ENCODE data around the gene RPL32. TPM values are rescaled to one million over a fixed set of nuclear protein-coding genes. Genes with fewer than 3 reads are reported as not detected.

RPL32 gene
- total RNA-seq, 1 donor: 1,353 TPM

DNA sequence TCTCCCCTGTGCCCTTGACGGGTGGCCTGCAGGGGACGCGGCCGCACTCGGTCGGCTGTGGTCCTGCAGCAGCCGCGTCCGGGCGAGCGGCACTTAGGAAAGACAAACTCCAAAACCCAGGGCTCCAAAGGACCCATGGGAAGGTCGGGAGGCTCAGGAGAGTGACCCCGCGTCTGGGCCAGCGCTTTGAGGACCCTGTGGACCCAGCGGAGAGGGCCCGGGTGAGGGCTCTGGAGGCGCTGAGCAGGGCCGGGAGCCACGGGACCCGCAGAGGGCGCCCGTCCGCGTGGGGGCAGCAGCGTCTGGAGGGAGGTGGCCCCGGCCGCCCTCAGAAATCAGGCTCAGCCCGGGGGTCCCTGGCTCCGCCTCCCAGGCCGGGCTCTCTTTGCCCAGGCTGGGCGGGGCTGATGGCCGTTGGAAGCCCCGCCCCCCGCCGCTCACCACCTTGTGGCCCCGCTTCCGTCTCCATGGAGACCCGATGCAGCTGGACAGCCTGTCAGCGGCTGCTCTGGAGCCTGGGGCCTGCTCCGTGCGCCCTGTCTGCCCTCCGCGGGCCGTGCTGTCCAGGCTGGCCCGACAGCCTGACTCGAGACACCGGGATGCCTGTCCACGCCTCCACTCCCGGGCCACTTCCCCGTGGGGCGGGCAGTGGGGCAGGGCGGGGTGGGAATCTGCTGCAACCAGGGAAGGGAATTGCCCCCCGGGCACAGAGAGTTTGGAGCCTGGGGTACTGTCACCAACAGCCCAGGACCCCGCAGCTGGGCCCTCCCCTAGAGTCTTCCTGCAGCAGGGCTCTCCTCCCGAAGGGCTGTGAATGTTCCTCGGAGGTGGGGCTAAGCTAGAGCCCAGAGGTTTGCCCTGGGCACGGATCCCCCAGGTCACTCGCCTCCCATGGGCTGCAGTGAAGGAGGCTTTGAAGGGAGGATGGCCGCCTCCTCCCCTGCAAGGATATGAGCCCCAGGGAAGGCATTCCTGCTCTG is 34.8 kb upstream of the RPL32 start:
- DNase-seq (ENCODE audit: low read depth): no peak
- peak overlapping the region; percentile 47 for H3K4me3 ChIP-seq (ENCODE audit: low read depth, low read length)

DNA sequence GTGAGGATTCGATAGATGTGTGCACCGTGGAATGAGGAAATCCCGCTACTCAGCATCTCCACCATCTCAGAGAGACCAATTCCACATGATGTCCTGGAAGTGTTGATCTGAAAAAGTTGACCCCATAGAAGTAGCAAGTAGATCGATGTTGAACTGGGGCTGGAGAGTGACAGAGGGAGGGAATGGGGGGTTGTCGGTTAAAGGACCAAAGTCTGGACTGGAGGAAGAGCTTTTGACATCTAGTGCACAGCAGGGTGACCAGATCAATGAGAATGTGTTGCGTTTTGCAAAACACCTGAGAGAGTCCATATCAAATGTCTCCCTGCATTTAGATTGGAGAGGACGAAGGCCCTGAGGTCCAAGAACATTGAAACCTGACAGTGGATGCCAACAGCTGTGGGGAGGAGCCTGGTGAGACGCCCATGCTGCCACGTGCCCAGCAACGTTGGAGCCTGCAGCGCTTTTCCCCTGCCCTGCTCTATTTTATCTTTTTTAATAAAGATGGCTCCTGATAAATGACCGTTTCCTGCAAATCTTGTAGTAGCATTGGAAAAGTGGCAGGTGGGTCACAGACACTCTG is 30.1 kb upstream of the RPL32 start:
- DNase-seq (ENCODE audit: low read depth): no peak
- no peak overlapping the region for H3K4me3 ChIP-seq (ENCODE audit: low read depth, low read length)

More for the DNA sequence above, 34.8 kb upstream of the RPL32 start:
- TF ChIP-seq, protein P1, sequence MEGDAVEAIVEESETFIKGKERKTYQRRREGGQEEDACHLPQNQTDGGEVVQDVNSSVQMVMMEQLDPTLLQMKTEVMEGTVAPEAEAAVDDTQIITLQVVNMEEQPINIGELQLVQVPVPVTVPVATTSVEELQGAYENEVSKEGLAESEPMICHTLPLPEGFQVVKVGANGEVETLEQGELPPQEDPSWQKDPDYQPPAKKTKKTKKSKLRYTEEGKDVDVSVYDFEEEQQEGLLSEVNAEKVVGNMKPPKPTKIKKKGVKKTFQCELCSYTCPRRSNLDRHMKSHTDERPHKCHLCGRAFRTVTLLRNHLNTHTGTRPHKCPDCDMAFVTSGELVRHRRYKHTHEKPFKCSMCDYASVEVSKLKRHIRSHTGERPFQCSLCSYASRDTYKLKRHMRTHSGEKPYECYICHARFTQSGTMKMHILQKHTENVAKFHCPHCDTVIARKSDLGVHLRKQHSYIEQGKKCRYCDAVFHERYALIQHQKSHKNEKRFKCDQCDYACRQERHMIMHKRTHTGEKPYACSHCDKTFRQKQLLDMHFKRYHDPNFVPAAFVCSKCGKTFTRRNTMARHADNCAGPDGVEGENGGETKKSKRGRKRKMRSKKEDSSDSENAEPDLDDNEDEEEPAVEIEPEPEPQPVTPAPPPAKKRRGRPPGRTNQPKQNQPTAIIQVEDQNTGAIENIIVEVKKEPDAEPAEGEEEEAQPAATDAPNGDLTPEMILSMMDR (IDR thresholded peaks at IDR 0.05; ENCODE audit: insufficient read depth, low read length): peak; percentile 19

DNA sequence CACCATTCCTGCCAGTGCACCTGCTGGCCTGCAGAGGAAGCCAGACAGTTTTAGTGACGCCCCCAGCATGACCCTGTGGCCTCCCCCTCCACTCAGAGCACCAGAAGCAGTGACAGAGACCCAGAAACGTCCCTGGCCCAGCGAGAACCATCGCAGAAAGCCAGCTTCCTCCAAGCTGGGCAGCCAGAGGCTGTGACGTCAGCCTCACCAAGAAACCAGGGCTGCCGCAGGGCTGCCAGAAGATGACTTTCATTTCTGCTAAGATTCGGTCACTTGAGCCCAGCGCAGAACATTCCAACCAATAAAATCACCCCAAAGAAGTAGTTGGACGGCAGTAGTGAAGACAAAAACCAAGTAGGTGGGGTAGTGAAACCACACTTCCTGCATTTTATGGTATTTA is 29.6 kb upstream of the RPL32 start:
- TF ChIP-seq, protein P1 (IDR thresholded peaks at IDR 0.05; ENCODE audit: insufficient read depth, low read length): no peak
- peak; percentile 80 for DNase-seq (ENCODE audit: low read depth)
- H3K4me3 ChIP-seq (ENCODE audit: low read depth, low read length): no peak overlapping the region

More for the DNA sequence above, 30.1 kb upstream of the RPL32 start:
- TF ChIP-seq, protein P1 (IDR thresholded peaks at IDR 0.05; ENCODE audit: insufficient read depth, low read length): no peak

DNA sequence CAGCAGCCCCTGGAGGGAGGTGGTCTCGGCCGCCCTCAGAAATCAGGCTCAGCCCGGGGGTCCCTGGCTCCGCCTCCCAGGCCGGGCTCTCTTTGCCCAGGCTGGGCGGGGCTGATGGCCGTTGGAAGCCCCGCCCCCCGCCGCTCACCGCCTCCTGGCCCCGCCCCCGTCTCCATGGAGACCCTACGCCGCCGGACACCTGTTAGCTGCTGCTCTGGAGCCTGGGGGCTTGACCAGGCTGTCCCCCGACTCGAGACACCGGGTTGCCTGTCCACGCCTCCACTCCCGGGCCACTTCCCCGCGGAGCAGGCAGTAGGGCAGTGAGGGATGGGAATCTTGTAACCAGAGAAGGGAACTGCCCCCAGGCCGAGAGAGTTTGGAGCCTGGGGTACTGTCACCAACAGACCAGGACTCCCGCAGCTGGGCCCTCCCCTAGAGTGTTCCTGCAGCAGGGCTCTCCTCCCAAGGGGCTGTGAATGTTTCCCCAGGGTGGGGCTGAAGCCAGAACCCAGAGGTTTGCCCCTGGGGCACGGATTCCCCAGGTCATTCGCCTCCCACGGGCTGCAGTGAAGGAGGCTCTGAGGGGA is 27.8 kb upstream of the RPL32 start:
- TF ChIP-seq, protein P1 (IDR thresholded peaks at IDR 0.05; ENCODE audit: insufficient read depth, low read length): no peak
- H3K4me3 ChIP-seq (ENCODE audit: low read depth, low read length): no peak overlapping the region
- DNase-seq (ENCODE audit: low read depth): no peak

DNA sequence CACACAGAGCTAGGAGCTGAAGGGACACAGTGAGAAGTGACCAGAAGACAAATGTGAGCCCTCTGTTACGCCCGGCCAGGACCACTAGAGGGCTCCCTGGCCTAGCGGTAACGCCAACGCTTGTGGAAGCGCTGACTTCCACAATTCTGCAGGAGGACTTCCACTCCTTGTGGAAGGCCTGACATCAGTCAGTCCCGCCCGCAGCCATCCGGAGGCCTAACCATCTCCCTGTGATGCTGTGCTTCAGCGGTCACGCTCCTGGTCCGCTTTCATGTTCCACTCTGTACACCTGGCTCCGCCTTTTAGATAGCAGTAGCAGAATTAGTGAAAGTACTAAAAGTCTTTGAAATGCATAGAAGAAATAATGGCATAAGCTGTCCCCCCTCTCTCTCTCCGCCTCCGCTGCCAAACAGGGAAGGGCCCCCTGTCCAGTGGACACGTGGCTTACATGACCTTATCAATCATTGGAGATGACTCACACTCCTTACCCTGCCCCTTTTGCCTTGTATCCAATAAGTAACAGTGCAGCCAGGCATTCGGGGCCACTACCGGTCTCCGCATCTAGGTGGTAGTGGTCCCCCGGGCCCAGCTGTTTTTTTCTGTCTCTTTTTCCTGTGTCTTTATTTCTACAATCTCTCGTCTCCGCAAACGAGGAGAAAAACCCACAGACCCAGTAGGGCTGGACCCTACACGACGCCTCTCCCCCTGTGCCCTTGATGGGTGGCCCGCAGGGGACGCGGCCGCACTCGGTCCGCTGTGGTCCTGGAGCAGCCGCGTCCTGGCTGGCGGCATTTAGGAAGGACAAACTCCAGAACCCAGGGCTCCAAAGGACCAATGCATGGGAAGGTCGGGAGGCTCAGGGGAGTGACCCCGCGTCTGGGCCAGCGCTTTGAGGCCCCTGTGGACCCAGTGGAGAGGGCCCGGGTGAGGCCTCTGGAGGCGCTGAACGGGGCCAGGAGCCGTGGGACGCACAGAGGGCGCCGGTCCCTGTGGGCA is 27.0 kb upstream of the RPL32 start:
- TF ChIP-seq, protein P1 (IDR thresholded peaks at IDR 0.05; ENCODE audit: insufficient read depth, low read length): peak; percentile 97
- DNase-seq (ENCODE audit: low read depth): peak; percentile 84
- no peak overlapping the region for H3K4me3 ChIP-seq (ENCODE audit: low read depth, low read length)

DNA sequence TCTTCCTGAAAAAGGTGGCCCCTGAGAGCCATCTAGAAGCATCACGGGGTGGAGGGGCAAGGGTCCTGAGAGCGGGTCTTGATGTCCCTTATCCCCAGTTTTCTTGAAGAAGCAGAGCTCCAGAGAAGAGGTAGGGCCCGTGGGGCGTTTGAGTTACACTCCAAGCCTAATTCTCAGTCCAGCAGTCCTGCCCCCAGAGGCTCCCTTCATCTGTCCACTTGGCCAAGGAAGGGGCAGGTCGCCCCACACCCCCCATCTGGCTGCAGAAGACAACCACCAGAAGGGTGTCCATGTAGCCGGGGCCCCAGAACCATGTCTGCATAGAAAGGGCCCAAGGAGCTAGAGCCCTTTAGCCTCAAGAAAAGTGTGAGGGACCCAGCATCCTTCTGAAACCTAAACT is 25.5 kb upstream of the RPL32 start:
- no peak for DNase-seq (ENCODE audit: low read depth)
- H3K4me3 ChIP-seq (ENCODE audit: low read depth, low read length): no peak overlapping the region
- TF ChIP-seq, protein P1 (IDR thresholded peaks at IDR 0.05; ENCODE audit: insufficient read depth, low read length): no peak
